NK-92 (cell line): ENCODE data around the gene GRM5.

ENCODE experiments used
- DNase-seq: peaks from one replicate; lab custom pipeline; 2025; ENCODE audit not compliant: unreplicated experiment; lab: John Stamatoyannopoulos, UW

Gene GRM5

GRCh38 chr11:88739524-88739923, 326.3 kb downstream of the GRM5 start:
- DNase-seq, result no peak

DNA sequence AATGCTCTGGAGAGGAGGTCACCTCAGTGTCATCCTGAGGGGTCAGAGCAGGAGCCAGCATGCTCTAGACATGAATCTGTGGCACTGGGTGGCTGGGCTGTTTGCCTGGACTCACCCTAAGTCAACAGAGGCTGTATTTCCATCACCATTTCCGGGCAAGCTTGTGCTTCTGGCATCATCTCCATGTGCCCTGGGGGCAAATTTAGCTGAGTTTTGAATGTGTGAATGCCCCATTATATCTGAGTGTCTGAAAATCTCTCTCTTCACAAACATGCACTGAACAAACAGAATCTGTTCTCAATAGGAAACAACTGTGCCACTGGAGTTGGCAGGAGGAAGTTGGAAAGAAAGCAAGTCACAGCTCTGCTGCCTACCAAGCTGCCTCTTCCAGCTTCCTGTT, 356.2 kb downstream of the GRM5 start:
- DNase-seq, result no peak

GRCh38 chr11:88704485-88704884, 361.3 kb downstream of the GRM5 start:
- no peak for DNase-seq

DNA sequence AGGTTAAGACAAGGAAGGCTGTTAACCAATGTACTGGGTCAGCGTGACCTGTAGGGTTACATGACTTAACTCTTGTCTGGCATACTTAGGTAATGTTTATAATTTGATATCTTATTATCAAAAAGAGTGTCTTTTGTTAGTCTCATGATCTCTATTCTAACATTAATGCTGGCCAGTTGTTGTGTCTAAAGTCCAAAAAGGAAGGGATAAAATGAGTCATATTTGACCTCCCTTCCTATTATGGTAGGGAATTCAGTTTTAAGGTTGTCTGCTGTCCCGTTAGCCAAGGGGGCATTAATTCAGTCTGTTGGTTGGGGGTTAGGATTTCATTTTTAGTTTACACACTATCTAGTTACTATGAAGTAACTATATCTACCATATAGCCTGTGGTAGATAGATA, 364.0 kb downstream of the GRM5 start:
- no peak for DNase-seq

DNA sequence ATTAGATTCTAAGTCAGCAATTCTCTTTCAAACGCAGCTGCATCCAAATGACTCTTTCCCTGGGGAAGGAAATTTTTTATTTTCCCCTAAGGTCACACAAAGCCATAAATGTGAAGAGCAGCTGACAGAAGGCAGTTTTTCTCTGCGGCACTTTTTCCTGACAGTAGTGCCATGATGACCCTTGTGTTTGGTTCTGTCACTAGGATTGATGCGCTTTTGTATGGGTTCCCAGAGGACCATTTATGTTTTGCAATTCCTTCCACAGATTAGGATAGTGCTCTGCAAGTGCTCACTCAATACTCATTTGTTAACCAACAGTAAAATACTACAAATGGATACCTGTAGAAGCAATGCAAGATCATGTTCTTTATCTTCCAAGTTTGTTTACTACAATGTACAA, 368.6 kb downstream of the GRM5 start:
- no peak for DNase-seq

GRCh38 chr11:88695689-88696414, 369.9 kb downstream of the GRM5 start:
- DNase-seq, result no peak

GRCh38 chr11:88692306-88693086, 373.3 kb downstream of the GRM5 start:
- DNase-seq, result no peak

DNA sequence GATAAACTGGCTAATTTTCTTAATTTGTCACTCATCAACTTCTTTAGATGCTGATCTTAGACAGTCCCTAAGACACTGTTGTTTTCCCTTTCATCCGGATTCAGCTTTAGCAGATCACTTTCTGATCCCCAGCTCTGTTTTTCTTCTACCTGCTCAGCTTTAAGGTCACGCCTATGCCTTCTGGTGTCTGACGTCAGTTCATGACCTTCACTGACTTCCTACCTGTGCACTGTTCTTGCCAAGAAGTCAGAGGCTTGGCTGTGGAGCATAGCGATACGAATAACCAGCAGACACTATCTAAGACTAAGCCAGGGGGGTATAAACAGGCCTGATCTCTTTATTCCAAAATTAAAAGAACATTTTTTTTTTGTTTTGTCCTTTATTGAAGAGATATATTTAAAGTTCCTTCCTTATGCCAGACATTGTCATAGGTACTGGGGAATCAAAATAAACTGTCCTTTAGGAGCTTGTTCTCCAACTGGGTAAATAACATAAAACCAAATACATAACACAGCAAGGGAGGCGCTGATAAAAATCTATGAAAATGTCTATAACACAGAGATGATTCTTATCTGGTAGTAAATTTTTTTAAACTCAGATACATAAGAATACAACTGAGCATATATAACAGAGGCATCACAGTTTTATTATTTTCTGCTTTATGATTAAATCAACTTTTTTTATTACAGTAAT, 376.1 kb downstream of the GRM5 start:
- DNase-seq, result no peak

DNA sequence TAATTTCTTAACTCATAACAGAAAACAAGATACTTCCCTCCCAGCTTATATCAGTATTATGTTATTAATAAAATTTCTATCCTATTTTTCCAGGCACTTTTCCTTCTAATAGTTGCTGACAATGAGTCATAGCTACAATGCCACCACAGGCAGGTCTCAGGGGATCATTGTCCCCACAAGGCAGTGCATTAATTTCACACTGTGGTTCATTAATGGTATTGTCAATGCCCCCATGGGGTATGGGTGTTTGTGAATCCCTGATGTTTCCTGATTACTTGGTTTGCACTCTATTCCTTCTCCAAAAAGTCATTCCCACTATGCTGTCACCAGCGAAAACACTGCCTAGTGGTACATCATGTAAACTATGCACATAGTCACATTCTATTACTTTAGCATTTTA, 382.8 kb downstream of the GRM5 start:
- DNase-seq, result no peak

DNA sequence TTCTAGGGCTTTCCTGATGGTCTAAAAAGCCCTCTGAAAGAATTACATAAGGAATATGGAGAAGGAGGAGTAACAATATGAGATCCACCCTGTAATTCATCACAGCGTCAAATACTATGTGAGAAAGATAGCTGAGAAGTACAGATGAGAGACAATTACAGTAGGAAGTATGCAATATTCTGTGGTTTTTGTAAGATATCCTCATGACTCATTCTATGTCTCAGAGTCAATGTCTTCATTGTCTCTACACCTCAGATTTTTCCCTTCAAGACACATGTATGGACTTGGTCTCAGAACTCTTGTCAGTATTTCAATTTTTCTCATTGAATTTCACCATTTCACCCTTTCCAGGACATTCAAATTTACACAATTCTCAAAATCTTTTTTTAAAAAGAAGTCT, 385.0 kb downstream of the GRM5 start:
- DNase-seq, result no peak

DNA sequence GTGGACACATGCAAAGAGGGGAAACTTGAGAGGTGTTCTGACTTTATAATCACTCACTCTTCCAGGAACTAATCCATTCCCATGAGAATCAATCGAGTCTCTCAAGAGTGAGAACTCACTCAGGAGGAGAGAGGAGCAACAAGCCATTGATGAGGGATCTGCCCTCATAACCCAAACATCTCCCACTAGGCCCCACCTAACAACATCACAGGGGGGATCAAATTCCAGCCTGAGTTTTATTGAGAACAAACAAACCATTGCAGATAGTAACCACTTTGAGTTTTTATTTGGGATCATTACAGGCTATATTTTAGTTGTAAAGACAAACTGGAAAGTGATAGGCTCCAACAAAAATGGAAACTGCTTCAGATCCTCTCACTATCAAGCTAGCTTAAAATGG, 399.4 kb downstream of the GRM5 start:
- DNase-seq, result no peak

GRCh38 chr11:88657076-88657738, 408.6 kb downstream of the GRM5 start:
- no peak for DNase-seq

DNA sequence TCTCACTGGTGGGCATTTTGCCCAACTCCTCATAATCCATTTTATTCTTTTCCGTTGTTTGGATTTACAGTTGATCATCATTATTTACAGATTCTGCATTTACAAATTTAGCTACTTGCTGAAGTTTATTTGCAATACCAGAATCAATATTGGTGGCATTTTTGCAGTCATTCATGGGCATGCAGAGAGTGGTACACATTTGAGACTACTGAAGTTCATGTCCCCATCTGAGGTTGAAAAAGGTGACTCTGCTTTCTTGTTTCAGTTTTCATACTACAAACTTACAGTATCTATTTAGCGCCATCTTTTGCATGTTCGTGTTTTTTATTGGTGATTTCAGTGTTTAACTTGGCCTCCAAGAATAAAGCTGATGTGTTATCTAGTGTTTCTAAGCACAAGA, 409.5 kb downstream of the GRM5 start:
- no peak for DNase-seq

- DNase-seq, result no peak
Observed at GRCh38 chr11:88655656-88656055, 410.1 kb downstream of the GRM5 start.

DNA sequence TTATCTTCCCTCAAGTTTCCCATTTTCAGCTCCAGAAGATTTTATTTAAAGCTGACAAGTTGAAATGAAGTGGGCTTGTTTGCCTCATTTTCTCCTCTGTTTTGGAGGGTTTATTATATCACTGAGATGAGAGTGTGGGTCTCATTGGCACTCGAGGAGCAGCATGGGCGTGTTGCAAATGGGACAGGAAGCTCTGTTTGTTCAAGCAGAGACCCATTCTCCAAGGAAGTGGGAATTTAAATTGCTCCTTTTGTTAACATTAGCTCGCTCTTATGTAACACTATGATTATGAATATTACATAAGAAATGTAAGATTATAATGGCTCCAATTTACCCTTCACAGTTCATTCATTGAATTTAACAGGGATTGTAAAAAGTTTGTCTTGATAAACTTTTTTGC, 410.6 kb downstream of the GRM5 start:
- DNase-seq, result no peak

DNA sequence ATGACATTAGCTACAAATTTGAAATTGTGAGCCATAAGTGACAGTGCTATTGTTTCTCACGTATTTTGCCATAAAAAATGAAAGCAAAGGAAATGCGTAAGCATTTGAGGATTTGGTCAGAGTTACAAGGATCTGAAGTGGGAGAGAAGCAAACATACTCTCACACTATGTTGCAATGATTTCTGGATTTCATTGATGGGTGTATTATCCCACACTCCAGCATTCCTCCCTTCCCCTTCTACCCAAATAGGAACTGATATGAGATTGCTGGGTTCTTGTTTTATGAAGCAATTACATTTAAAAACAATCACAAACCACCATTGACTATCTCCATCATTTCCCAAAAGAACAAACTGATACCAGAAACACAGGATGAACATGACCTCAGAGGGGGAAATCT, 414.2 kb downstream of the GRM5 start:
- DNase-seq, result no peak

DNA sequence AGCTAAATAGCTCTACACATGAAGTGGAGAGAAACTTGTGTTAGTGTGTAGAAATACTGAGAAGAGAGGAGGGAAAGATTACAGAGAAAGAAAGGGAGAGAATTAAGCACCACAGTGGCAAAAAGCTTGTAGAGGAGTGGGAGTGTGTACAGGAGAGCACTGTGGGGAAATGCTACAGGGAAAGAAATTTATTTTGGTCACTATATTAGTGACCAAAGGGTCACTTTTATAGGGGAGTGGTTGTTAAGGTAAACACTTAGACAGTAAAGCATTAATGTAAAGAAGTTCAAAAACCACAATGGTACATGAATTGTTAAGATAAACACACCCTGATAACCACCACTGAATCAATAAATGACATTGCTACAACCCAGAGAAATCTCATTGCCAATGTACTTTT, 421.1 kb downstream of the GRM5 start:
- DNase-seq, result no peak

DNA sequence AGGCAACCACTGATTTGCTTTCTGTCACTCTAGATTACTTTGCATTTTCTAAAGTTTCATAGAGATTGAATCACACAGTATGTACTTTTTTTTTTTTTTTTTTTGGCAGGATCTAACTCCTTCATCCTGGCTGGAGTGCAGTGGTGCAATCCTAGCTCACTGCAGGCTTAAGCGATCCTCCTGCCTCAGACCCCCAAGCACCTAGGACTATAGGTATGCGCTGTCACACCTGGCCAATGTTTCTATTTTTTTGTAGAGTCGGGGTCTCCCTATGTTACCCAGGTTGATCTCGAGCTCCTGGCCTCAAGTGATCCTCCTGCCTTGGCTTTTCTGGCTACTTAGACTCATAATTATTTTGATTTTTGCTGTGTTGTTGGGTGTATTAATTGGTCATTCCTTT, 433.6 kb downstream of the GRM5 start:
- no peak for DNase-seq

- DNase-seq, result no peak
Observed at GRCh38 chr11:88631497-88631896, 434.3 kb downstream of the GRM5 start.

DNA sequence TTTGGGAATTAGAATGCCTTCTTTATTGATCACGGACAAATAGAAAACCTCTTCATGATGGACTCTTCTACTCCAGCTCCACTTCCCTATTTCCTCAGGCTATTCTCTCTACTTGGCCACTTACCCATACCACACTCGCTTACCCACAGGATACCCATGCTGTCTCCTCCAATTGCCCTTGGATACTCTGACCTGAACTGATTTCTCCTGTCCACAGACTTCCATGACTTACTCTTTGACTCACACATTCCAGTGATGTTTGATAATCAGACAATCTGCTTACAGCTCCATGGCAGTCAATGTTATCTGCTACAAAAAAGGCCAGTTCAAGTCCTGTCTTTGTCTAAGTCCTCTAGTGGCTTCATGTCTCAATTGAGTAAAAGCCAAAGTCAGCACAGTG, 436.3 kb downstream of the GRM5 start:
- DNase-seq, result no peak

- no peak for DNase-seq
Observed at GRCh38 chr11:88626216-88626615, 439.6 kb downstream of the GRM5 start.

DNA sequence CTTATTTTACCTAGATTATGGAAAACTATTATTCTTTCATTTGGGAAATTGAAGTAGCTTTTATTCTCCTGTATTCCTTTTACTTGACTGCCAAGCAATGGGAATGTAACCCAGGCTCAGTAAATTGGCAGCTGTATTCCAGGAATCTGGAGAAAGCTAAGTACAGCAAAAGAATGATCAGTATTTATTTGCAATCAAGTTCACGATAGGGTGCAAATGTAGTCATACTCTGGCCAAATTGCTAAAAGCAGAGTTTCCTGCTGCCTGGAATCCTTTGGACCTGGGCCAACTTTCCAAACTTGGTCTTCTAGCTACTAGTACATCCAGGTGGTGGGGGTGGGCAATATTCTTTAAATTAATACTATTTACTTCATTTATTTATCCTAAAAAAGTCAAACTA, 442.3 kb downstream of the GRM5 start:
- DNase-seq, result no peak
